Stimulated activated memory B cell treated with anti-CD40 and anti-IgM and Interleukin-4, amounts not matched to agents 10 μg/mL and 1 μg/mL and 100 μg/mL, for 72 hours (primary cell): ENCODE measurements around the gene ZNF791.
A peak's percentile ranks its signal among the peaks of the same experiment; 100 is the strongest.
"Not testable (repeated sequence)": the region's sequence is repeated elsewhere in the genome, so short reads cannot be mapped to it uniquely, and the experiment has no call there.

Experiments used
- ATAC-seq: fragments of 150-1000 bp; cut with Tn5 transposase; 2 replicates; pipeline ENCODE4 v1.10.0; 2021
- H3K27ac Mint-ChIP-seq: one replicate; pipeline ENCODE4 v1.8.0; 2022; ENCODE audit warnings: mild to moderate bottlenecking, mixed read lengths
- H3K27me3 Mint-ChIP-seq: one replicate; pipeline ENCODE4 v1.8.0; 2022; ENCODE audit warnings: mixed read lengths
- H3K36me3 Mint-ChIP-seq: one replicate; pipeline ENCODE4 v1.8.0; 2022; ENCODE audit warnings: mixed read lengths
- H3K4me1 Mint-ChIP-seq: one replicate; pipeline ENCODE4 v1.8.0; 2022; ENCODE audit warnings: mixed read lengths
- H3K4me3 Mint-ChIP-seq: one replicate; pipeline ENCODE4 v1.8.0; 2022; ENCODE audit warnings: mild to moderate bottlenecking, moderate library complexity, mixed read lengths
- H3K9me3 Mint-ChIP-seq: one replicate; pipeline ENCODE4 v1.8.0; 2022; ENCODE audit warnings: mixed read lengths

The ZNF791 gene

DNA sequence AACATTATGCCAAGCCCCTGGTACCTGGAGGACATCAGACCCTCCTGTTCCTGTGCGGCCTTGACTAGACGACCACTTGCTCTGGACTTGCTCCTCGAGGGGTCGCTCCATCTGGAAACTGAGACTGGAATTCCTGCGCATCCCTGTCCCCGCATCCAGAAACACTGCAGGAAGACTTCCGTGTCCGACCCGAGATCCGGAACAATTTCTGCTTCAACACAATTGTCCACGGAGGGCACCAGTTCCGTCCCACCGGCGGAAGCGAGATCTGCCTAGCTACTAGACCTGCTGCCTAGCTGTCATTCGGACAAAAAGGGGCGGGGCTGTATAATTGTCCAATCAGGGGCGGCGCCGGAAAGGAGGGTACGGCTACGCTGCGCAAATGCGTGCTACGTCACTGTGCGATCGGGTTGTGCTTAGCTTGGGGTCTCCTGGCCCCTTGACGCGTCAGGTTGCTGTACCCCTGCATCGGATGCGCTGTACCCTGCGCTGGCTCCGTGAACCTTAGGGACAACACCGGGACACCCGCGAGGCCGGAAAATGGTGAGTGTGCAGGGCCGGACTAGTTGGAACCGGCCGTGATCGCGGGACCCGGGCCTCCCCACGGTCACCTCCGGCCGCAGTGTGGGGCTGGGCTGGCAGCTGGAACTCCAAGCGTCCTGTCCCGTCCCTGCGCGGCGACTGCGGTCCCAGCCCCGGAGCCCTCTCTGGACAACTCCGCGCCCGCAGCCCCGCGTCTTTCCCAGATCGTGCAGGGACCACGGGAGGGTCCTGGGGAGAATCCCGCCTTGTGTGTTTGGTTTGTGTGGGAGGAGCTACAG is at the start of gene ZNF791, which contains the start of gene ZNF490:
Gene ZNF791, plus strand, starts transcription at position 381 of the 821 bp plus-strand sequence. Its CDS starts 160 bp downstream, at position 541.
Gene ZNF490, minus strand, starts transcription at position 274 of the 821 bp plus-strand sequence. Its CDS starts 133 bp downstream, at position 141.
- peak within 1 kb of the TSS; percentile 95 for H3K27ac Mint-ChIP-seq
- H3K27me3 Mint-ChIP-seq = no peaks in the 10 kb centered on the region
- peak; percentile 95 for ATAC-seq
- peaks cover 2% of the 10 kb centered on the region for H3K36me3 Mint-ChIP-seq
- H3K4me1 Mint-ChIP-seq = peaks cover 45% of the 10 kb centered on the region
- H3K9me3 Mint-ChIP-seq = no peaks in the 10 kb centered on the region
- H3K4me3 Mint-ChIP-seq = peak within 1 kb of the TSS; percentile 98

DNA sequence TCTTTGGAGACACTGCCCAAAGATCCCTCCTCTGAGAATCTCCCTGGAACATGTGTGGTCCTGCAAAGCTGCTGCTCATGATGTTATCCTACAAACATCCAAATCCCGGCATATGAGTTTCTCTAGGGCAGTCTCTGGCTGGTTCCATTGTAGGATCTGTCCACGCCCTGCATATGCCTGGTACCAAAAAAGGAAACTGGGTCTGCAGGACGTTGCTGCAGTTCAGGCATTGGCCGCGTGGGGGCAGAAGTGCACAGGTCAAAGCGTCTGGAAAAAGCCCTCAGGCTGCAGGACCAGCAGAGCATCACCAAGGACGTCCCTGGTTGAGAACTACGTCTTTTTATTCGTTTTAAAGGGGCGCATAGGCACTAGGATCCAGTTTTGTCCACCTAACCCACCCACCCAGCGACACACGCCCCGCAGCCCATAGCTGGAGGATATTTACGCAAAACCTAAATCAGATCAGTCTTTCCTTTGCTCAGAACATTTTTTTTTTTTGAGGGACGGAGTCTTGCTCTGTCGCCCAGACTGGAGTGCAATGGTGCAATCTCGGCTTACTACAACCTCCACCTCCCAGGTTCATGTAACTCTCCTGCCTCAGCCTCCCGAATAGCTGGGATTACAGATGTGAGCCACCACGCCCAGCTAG is 46.6 kb upstream of the ZNF791 start:
- Mint-ChIP-seq H3K27ac (peak overlapping the region; percentile 34), H3K9me3 (no peaks in the 10 kb centered on the region), H3K4me3 (peak overlapping the region; percentile 12), H3K4me1 (peaks cover 8% of the 10 kb centered on the region), H3K27me3 (no peaks in the 10 kb centered on the region), H3K36me3 (no peaks in the 10 kb centered on the region)
- peak; percentile 83 for ATAC-seq

DNA sequence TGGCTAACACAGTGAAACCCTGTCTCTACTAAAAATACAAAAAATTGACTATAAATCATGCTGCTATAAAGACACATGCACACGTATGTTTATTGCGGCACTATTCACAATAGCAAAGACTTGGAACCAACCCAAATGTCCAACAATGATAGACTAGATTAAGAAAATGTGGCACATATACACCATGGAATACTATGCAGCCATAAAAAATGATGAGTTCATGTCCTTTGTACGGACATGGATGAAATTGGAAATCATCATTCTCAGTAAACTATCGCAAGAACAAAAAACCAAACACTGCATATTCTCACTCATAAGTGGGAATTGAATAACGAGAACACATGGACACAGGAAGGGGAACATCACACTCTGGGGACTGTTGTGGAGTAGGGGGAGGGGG is 44.3 kb upstream of the ZNF791 start:
- not testable (repeated sequence) for H3K4me1 Mint-ChIP-seq, H3K27ac Mint-ChIP-seq, H3K9me3 Mint-ChIP-seq, H3K36me3 Mint-ChIP-seq, ATAC-seq, H3K4me3 Mint-ChIP-seq, H3K27me3 Mint-ChIP-seq

DNA sequence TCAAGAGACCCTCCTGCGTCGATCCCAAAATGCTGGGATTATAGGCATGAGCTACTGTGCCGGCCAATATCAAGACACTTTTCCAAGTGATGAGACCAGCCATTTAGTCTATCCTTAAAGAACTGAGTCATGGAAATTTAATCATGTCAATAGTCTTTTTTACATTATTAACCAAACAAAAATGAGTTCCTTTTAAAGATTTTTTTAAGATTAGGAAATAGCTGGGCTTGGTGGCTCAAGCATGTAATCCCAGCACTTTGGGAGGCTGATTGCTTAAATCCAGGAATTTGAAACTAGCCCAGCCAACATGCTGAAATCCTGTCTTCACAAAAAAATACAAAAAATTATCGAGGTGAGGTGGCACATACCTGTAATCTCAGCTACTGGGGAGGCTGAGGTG is 42.8 kb upstream of the ZNF791 start:
- Mint-ChIP-seq H3K36me3 (no peaks in the 10 kb centered on the region), H3K9me3 (no peaks in the 10 kb centered on the region), H3K27ac (no peak overlapping the region), H3K4me1 (peaks cover 23% of the 10 kb centered on the region), H3K4me3 (no peak overlapping the region), H3K27me3 (no peaks in the 10 kb centered on the region)
- no peak for ATAC-seq

DNA sequence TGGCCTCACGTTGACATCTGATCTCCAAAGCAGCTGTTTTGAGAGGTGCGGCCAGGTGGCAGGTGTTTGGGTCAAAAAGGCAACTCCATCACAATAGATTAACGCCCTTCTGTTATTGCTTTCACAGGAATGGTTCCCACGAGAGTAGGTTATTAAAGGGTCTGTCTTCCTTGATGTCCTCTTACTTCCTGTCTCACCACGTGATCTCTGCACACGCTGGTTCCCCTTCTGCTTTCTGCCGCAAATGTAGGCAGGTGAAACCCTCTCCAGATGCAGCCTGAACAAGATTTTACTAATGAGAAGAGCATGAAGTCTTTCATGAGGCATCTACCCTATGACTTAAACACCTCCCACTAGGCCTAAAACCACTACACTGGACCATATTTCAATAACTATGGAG is 36.7 kb upstream of the ZNF791 start:
- Mint-ChIP-seq H3K9me3 (no peaks in the 10 kb centered on the region), H3K27ac (peak overlapping the region; percentile 73), H3K4me3 (peak overlapping the region; percentile 24), H3K27me3 (no peaks in the 10 kb centered on the region), H3K36me3 (peaks cover 17% of the 10 kb centered on the region), H3K4me1 (peaks cover 33% of the 10 kb centered on the region)
- ATAC-seq = peak; percentile 96

DNA sequence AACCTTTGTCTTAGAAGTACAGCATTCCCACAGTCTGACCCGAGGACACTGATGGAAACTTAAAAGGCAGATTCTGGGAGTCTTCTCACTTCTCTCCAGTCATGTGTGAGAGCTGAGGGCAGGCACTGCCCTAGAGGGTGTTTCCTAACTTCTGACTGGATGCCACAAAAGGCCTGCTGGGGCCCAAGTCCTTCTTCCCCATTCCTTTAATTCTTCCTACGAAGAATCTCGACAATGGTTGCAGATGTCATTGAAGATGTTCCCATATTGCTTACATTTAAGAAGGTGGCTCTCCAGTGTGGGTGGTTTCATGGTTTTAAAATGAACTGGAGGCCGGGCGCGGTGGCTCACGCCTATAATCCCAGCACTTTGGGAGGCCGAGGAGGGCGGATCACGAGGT is 32.1 kb upstream of the ZNF791 start:
- H3K4me3 Mint-ChIP-seq = no peak overlapping the region
- ATAC-seq = no peak
- H3K4me1 Mint-ChIP-seq = peaks cover 16% of the 10 kb centered on the region
- peaks cover 9% of the 10 kb centered on the region for H3K9me3 Mint-ChIP-seq
- no peaks in the 10 kb centered on the region for H3K27me3 Mint-ChIP-seq
- H3K36me3 Mint-ChIP-seq = peaks cover 61% of the 10 kb centered on the region
- H3K27ac Mint-ChIP-seq = no peak overlapping the region

DNA sequence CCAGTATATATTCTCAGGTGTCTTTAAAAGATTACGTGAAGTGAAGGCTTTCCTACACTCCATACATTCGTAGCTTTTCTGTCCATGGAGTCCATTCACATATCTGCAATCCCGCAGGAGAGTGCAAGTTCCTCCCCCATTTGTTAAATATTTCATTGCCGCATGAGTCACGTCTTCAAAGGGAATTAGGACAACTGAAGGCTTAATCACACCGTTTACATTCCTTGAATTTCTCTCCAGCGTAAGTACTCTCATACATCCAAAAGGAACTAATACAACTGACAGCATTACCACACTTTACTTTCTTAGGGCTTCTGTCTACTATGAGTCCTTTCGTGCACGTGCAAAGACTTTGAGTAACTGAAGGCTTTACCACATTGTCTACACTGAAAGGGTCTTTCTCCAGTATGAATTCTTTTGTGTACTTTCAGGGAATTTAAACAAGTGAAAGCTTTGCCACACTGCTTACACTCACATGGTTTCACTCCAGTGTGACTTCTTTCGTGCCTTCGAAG is 30.5 kb upstream of the ZNF791 start:
- peaks cover 63% of the 10 kb centered on the region for H3K36me3 Mint-ChIP-seq
- H3K4me1 Mint-ChIP-seq = peaks cover 2% of the 10 kb centered on the region
- H3K27ac Mint-ChIP-seq = no peak overlapping the region
- ATAC-seq = no peak
- peaks cover 9% of the 10 kb centered on the region for H3K9me3 Mint-ChIP-seq
- H3K4me3 Mint-ChIP-seq = no peak overlapping the region
- H3K27me3 Mint-ChIP-seq = no peaks in the 10 kb centered on the region

DNA sequence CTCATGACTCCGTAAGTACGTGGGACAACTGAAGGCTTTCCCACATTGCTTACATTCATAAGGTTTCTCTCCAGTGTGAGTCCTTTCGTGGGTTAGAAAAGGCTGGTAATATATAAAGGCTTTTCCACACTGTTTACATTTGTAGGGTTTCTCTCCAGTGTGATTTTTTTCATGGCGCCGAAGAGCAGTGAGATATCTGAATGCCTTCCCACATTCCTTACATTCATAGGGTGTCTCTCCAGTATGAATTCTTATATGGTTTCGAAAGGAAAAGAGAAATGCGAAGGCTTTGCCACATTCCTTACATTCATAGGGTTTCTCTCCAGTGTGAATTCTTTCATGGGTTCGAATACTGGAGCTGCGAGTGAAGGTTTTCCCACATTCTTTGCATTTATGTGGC is 29.6 kb upstream of the ZNF791 start:
- ATAC-seq = no peak
- peaks cover 9% of the 10 kb centered on the region for H3K9me3 Mint-ChIP-seq
- H3K27ac Mint-ChIP-seq = no peak overlapping the region
- H3K27me3 Mint-ChIP-seq = no peaks in the 10 kb centered on the region
- H3K4me1 Mint-ChIP-seq = no peaks in the 10 kb centered on the region
- peaks cover 63% of the 10 kb centered on the region for H3K36me3 Mint-ChIP-seq
- H3K4me3 Mint-ChIP-seq = no peak overlapping the region

DNA sequence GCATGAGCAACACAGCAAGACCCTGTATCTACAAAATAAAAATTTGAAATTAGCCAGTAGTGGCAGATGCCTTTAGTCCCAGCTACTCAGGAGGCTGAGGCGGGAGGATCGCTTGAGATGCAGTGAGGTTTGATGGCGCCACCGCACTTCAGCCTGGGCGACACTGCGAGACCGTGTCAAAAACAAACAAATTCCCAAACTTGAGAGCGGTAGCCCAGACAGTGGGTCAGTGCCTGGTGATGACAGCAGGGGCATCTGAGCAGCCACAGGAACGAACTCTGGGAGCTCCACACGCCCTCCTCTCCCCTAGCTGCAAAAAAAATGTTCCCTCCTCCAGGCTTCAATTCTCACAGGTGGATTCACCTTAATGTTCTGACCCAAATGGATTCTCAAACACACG is 14.2 kb upstream of the ZNF791 start:
- H3K9me3 Mint-ChIP-seq = no peaks in the 10 kb centered on the region
- no peak overlapping the region for H3K27ac Mint-ChIP-seq
- H3K4me3 Mint-ChIP-seq = no peak overlapping the region
- H3K36me3 Mint-ChIP-seq = peaks cover 29% of the 10 kb centered on the region
- H3K4me1 Mint-ChIP-seq = no peaks in the 10 kb centered on the region
- no peak for ATAC-seq
- H3K27me3 Mint-ChIP-seq = no peaks in the 10 kb centered on the region

DNA sequence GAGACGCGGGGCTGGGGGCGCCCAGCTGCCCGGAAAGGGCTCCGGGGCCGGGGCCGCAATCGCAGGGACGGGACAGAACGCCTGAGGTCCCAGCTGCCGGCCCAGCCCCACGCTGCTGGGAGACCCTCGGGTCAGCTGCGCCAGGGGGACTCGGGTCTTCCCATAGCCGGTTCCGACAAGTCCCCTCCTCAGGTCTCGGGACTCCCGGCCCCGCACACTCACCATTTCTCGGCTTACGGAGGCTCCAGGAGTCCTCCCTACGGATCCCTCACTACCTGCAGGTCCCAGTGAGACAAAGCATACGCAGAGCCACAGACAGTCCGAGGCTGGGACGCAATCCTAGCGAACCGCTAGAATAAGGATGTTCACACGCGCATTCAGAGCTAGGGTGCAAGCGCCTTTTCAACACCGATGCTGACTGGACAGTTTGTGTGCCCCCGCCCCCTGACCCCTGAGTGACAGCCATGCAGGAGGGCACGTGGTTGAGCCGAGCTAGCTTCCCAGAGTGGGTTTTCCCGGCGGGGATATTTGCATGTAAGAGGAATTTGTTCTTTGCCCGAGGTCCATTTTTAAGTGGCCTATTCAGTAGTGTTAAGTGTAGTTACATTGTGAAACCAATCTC is 13.7 kb upstream of the ZNF791 start:
- Mint-ChIP-seq H3K4me3 (no peak overlapping the region), H3K27ac (no peak overlapping the region), H3K27me3 (no peaks in the 10 kb centered on the region), H3K9me3 (no peaks in the 10 kb centered on the region), H3K36me3 (peaks cover 29% of the 10 kb centered on the region), H3K4me1 (no peaks in the 10 kb centered on the region)
- ATAC-seq = no peak

DNA sequence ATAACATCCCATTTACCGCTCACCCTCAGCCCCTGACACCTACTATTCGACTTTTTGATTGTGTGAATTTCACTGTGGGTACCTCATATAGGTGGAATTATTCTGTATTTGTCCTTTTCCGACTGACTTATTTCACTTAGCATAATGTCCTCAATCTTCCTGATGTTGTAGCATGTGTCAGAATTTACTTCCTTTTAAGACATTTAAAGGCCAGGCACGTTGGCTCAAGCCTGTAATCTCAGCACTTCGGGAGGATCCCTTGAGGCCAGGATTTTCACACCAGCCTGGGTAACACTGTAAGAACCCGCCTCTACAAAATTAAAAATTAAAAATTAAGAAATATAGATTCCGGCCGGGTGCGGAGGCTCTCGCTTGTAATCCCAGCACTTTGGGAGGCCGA is 13.1 kb upstream of the ZNF791 start:
- Mint-ChIP-seq H3K36me3 (peaks cover 29% of the 10 kb centered on the region), H3K27me3 (no peaks in the 10 kb centered on the region), H3K4me1 (no peaks in the 10 kb centered on the region), H3K4me3 (no peak overlapping the region), H3K9me3 (no peaks in the 10 kb centered on the region), H3K27ac (no peak overlapping the region)
- ATAC-seq = no peak

DNA sequence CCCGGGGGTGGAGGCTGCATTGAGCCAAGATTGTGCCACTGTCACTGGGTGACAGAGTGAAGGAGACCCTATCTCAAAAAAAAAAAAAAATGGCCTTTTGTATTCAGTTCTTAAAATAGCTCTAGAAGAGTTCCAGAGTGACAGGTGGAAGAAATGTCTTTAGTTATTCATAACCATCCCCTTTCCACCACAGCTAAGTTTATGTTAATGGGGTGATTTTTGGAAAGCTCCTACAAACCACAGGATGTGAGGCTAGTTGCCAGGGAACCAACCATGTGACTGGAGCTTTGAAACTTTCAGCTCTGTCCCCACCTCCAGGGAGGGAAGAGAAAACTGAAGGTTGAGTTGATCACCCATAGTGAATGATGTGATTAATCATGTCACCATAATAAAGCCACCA is 7.0 kb upstream of the ZNF791 start:
- ATAC-seq = peak; percentile 97
- no peaks in the 10 kb centered on the region for H3K9me3 Mint-ChIP-seq
- no peaks in the 10 kb centered on the region for H3K27me3 Mint-ChIP-seq
- peak overlapping the region; percentile 54 for H3K27ac Mint-ChIP-seq
- no peak overlapping the region for H3K4me3 Mint-ChIP-seq
- peaks cover 14% of the 10 kb centered on the region for H3K4me1 Mint-ChIP-seq
- peaks cover 13% of the 10 kb centered on the region for H3K36me3 Mint-ChIP-seq

DNA sequence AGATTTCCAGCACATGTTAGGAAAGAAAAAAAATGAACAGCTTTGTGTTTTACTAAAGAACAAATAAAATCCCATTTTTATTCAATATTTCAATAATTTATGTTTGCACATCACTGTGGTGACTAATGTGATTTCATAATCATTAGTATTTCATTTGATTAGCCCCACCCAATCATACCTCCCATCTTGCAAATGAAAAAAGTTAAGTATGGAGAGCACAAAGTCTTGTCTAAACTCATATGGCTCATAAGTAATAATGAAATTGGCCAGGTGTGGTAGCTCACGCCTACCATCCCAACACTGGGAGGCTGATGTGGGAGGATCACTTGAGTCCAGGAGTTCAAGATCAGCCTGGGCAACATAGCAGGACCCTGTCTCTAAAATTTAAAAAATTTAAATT is 3.9 kb upstream of the ZNF791 start:
- Mint-ChIP-seq H3K36me3 (no peaks in the 10 kb centered on the region), H3K9me3 (no peaks in the 10 kb centered on the region), H3K4me3 (no peak overlapping the region), H3K27me3 (no peaks in the 10 kb centered on the region), H3K4me1 (peaks cover 21% of the 10 kb centered on the region), H3K27ac (no peak overlapping the region)
- no peak for ATAC-seq

DNA sequence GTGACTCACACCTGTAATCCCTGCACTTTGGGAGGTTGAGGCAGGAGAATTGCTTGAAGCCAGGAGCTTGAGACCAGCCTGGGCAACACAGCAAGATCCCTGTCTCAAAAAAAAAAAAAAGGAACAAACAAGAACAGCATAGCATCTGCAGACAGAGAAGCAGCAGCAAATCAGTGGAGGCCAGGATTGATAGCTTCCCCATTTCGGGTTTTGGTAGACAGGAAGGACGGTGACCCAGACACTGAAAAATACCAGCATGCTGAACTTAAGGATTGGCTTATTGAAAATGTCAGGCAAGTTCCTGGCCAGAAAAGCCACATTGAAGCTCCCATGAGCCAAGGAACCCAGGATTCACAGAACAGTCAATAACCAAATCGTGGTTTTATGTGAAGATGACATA is 3.1 kb upstream of the ZNF791 start:
- peaks cover 23% of the 10 kb centered on the region for H3K4me1 Mint-ChIP-seq
- H3K27ac Mint-ChIP-seq = no peak overlapping the region
- ATAC-seq = no peak

DNA sequence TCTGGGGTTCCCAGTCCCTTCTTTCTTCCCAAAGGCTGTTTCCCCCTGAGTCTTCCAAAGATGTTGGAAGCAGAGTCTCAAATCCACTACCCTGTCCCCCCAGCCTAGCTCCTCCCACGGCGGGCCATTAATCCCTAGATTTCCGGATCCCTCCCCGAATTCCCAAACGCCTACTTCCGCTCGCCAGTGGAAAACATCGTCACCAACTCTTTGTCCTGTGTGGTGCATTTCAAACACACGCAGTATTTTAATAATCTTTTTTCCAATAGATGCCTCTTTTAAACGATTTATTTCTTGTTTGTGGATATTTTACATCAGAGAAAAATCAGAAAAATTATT is 610 bp downstream of the ZNF791 start:
- H3K4me3 Mint-ChIP-seq = peak overlapping the region; percentile 98
- ATAC-seq = no peak
- H3K27ac Mint-ChIP-seq = peak overlapping the region; percentile 95
- H3K4me1 Mint-ChIP-seq = peaks cover 51% of the 10 kb centered on the region
- H3K9me3 Mint-ChIP-seq = no peaks in the 10 kb centered on the region
- H3K36me3 Mint-ChIP-seq = peaks cover 8% of the 10 kb centered on the region
- no peaks in the 10 kb centered on the region for H3K27me3 Mint-ChIP-seq

More for the DNA sequence above, 3.1 kb upstream of the ZNF791 start:
- no peaks in the 10 kb centered on the region for H3K9me3 Mint-ChIP-seq
- no peaks in the 10 kb centered on the region for H3K36me3 Mint-ChIP-seq
- no peak overlapping the region for H3K4me3 Mint-ChIP-seq
- H3K27me3 Mint-ChIP-seq = no peaks in the 10 kb centered on the region
